Glutamatergic neuron (in vitro differentiated cells): Measurements from ENCODE around the gene NEDD4. TPM values are rescaled to one million over a fixed set of nuclear protein-coding genes. Genes with fewer than 3 reads are reported as not detected.

Experiments
- DNase-seq: peaks from one replicate; pipeline ENCODE4 v3.0.0; 2022
- H3K27ac Mint-ChIP-seq: one replicate; pipeline ENCODE4 v1.8.0; 2020; ENCODE audit warnings: mild to moderate bottlenecking, mixed read lengths, inconsistent platforms; ENCODE audit not compliant: unreplicated experiment
- H3K27me3 Mint-ChIP-seq: one replicate; pipeline ENCODE4 v1.8.0; 2020; ENCODE audit warnings: mild to moderate bottlenecking, moderate library complexity, mixed read lengths, inconsistent platforms; ENCODE audit not compliant: unreplicated experiment
- H3K36me3 Mint-ChIP-seq: one replicate; pipeline ENCODE4 v1.8.0; 2020; ENCODE audit warnings: mild to moderate bottlenecking, mixed read lengths, inconsistent platforms; ENCODE audit not compliant: unreplicated experiment
- H3K4me1 Mint-ChIP-seq: one replicate; pipeline ENCODE4 v1.8.0; 2020; ENCODE audit warnings: mild to moderate bottlenecking, low read depth, mixed read lengths, inconsistent platforms; ENCODE audit not compliant: unreplicated experiment
- H3K4me3 Mint-ChIP-seq: one replicate; pipeline ENCODE4 v1.8.0; 2020; ENCODE audit warnings: mild to moderate bottlenecking, mixed read lengths, inconsistent platforms; ENCODE audit not compliant: unreplicated experiment
- H3K9me3 Mint-ChIP-seq: one replicate; pipeline ENCODE4 v1.8.0; 2020; ENCODE audit warnings: mild to moderate bottlenecking, moderate library complexity, mixed read lengths, inconsistent platforms; ENCODE audit not compliant: unreplicated experiment
- CTCF ChIP-seq: fragments of 200-600 bp; sonication (generic); IDR thresholded peaks from one replicate; pipeline ENCODE4 v1.5.0; 2021; ENCODE audit not compliant: partially characterized antibody, unreplicated experiment
- total RNA-seq: library from RNA; stranded (reverse); fragmentation: NEBNext Ultra II Directional; extraction: Animal tissue kit (Norgen Biotek cat#: 25700); gene quantifications from one replicate; pipeline ENCODE4 v1.2.1, GENCODE V29; 2021; ENCODE audit not compliant: unreplicated experiment

The NEDD4 gene
- total RNA-seq, 1 donor from 2014 or later = 3.7 TPM

DNA sequence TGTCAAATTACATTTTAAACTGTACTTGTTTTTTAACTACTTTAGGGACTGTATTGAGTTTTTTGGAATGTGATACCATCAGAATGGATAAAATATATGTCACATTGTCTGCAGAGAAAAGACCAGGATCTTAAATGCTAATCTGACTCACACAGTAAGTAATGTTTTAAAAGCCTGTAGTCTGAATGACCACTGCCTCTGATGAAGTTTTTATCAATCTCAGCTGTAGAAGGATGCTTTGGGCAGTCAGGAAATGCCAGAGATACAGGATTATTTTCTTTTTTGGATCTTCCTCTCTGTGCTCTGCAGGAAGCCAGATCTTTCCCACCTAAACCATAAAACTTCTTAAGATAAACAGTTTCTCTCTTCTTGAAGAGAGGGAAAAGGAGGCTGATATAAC lies 177.4 kb downstream of the NEDD4 start:
- DNase-seq = no peak
- Mint-ChIP-seq H3K27me3 (peaks cover 5% of the 10 kb centered on the region), H3K9me3 (no peaks in the 10 kb centered on the region), H3K4me3 (no peak overlapping the region), H3K4me1 (no peaks in the 10 kb centered on the region), H3K36me3 (no peaks in the 10 kb centered on the region), H3K27ac (no peak overlapping the region)
- no peak for TF ChIP-seq CTCF

DNA sequence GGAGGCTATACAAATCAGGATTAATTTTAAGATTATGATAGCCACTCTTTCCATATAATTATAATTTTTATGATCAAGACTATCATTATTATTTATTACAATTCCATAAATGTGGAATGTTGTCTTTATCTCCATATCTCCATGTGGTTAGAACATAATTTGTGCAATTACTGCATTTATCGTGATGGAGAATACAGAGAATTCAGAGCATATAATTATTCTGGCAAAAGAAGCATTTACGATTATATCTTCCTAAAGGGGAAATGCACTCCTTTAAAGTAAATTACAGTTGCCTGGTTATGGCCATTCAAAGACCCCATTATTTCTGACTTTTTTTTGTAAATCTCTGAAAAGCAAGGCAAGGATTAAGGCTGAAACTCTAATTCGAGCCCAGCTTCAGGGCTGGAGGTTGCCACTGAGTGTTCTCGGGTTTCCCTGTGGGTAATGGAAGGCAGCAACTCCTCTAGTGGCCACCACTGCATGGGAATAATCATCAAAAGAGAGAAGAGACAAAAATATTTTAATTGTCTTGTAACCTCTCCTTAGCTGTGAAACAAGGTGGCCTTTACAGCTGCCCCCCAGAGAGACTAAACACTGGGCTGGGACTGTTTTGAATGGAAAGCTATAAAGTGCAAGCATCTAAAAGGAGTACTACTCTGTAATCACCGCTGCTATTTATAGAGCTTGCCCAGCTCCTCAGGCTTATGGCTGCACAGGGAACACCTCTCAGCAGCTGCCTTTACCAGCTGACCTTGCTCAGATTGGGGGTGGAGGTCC lies 190.6 kb downstream of the NEDD4 start:
- H3K27ac Mint-ChIP-seq = no peak overlapping the region
- H3K4me3 Mint-ChIP-seq = no peak overlapping the region
- peaks cover 14% of the 10 kb centered on the region for H3K4me1 Mint-ChIP-seq
- no peaks in the 10 kb centered on the region for H3K36me3 Mint-ChIP-seq
- peaks cover 4% of the 10 kb centered on the region for H3K9me3 Mint-ChIP-seq
- TF ChIP-seq CTCF = no peak
- no peak for DNase-seq
- H3K27me3 Mint-ChIP-seq = no peaks in the 10 kb centered on the region

DNA sequence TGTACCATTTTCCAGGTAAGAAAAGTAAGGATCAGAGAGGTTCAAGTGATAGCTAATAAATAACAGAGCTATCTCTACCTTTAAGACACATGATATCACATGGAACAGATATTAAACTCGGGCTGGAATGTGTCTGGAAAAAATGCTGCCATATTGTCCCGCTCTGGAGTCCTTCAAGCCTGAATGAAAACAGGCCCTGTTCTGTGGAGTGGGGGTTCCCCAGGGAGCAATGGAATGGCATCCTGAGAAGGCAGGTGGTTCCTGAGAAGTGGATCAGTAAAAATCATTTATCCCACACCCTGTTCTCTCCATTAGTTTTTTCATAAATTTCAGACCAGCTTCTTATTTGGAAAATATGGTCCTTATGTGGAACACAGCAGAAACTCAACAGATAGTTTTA lies 193.2 kb downstream of the NEDD4 start:
- no peak for TF ChIP-seq CTCF
- no peak for DNase-seq
- peaks cover 14% of the 10 kb centered on the region for H3K4me1 Mint-ChIP-seq
- H3K27me3 Mint-ChIP-seq = no peaks in the 10 kb centered on the region
- no peak overlapping the region for H3K4me3 Mint-ChIP-seq
- H3K36me3 Mint-ChIP-seq = no peaks in the 10 kb centered on the region
- no peak overlapping the region for H3K27ac Mint-ChIP-seq
- peaks cover 3% of the 10 kb centered on the region for H3K9me3 Mint-ChIP-seq

DNA sequence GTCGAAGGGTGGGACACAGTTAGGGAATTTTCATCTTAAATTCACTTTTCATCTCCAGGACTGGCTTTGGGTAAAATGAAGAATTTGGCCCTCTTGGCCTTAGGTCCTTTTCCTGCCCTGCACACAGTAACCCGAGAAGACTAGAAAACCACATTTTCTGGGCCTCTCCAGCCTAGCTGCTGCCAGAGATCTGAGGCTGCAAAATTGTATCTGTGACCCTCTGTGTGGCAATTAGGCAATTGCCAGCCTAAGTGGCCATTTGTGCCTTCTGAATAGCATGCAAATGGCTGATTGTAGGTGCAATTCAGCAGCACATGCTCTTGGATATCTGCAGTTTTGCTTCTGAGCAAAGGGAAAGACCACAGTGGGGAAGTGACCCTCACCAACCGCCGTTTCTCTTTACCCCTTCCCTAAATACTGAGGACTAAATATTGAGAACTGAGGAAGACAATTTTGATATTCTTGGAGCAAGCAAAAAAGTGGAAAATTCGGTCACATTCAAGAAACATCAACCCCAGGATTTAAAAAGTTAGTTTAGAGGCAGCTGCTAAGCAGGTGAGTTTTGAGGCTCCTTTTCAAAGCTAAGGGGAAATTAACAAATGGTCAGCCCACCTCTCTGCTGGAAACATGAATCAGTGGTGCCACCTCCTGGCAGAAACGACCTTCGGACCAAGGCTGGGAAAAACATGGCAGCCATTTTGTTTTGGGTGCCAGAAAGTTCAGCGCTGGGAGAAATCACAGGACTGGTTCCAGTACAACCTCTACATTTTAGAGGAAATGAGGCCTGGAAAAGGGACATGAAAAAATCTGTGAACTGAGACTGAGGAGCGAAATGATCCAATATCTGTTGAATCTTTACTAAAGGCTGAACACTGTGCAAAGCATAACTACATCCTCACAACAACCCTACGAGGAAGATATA lies 193.9 kb downstream of the NEDD4 start:
- Mint-ChIP-seq H3K4me3 (peak overlapping the region; percentile 52), H3K27me3 (no peaks in the 10 kb centered on the region), H3K9me3 (peaks cover 3% of the 10 kb centered on the region), H3K27ac (peak overlapping the region; percentile 80), H3K4me1 (peaks cover 14% of the 10 kb centered on the region), H3K36me3 (no peaks in the 10 kb centered on the region)
- peak; percentile 82 for DNase-seq
- TF ChIP-seq CTCF = peak; percentile 78
